K562 (cell line): Measurements from ENCODE around the gene PRKCE.
A peak's percentile ranks its signal among the peaks of the same experiment; 100 is the strongest.

Experiments used
- CTCF ChIP-seq, 3 experiments: IDR thresholded peaks in 2 of 3; conservative IDR thresholded peaks in 1 of 3; 2 replicates each; pipeline ENCODE4 v1.5.1; 2011 to 2012; ENCODE audit warnings: low read length in 3 of 3, mild to moderate bottlenecking in 3 of 3, control low read depth in 2 of 3, improper control_type of control experiment in 1 of 3, inconsistent platforms in 1 of 3, low read depth in 1 of 3, mixed read lengths in 1 of 3, moderate library complexity in 1 of 3; ENCODE audit not compliant: insufficient read depth in 2 of 3
- GABPA ChIP-seq: fragments of 200-800 bp; sonication (Bioruptor generic); conservative IDR thresholded peaks from 2 replicates; pipeline ENCODE4 v1.6.1; 2016; ENCODE audit warnings: low read depth, missing genetic modification characterization, missing compliant biosample characterization
- SIN3A ChIP-seq, 2 experiments: fragments of 150-350 bp in 1 of 2; IDR thresholded peaks; 2 replicates each; pipeline ENCODE4 v1.6.1; 2011 to 2016; ENCODE audit warnings: borderline replicate concordance in 2 of 2, low read depth in 2 of 2, low read length in 2 of 2, mild to moderate bottlenecking in 2 of 2, moderate library complexity in 2 of 2; ENCODE audit not compliant: control insufficient read depth in 1 of 2
- ZC3H4 ChIP-seq: sonication (generic); formaldehyde crosslinking; IDR thresholded peaks from 2 replicates; pipeline ENCODE4 v1.9.0; 2021; ENCODE audit warnings: missing genetic modification reagents, borderline replicate concordance
- ZNF512 ChIP-seq: IDR thresholded peaks from 2 replicates; pipeline ENCODE4 v1.6.1; 2016; ENCODE audit warnings: missing genetic modification characterization, missing compliant biosample characterization

- TF ChIP-seq ZC3H4 (CRISPR knock-in tag) (no peak), GABPA (tag) (no peak), ZNF512 (tag) (no peak), SIN3A (IDR thresholded peaks at IDR 0.05; ENCODE audit: borderline replicate concordance in 2 of 2, control insufficient read depth in 1 of 2, low read depth in 2 of 2, low read length in 2 of 2) (no peak), CTCF (IDR thresholded peaks at IDR 0.05 in 2 of 3, conservative IDR thresholded peaks at IDR 0.05 in 1 of 3; ENCODE audit: insufficient read depth in 2 of 3, low read depth in 1 of 3, low read length in 3 of 3) (peak; percentile 86 to 92 (median 89))
Measured at GRCh38 chr2:45643543-45644542, 7.6 kb upstream of the PRKCE start.
